Measurements from ENCODE around the gene ZNF444. TPM values are rescaled to one million over a fixed set of nuclear protein-coding genes. Genes with fewer than 3 reads are reported as not detected.

ZNF444 gene
- total and polyA plus RNA-seq, 9 of the 15 experiments (the other 6 are each of a cell fraction or from before 2014, with no cell fraction given), result 0.39 to 40.0 (median 6.9) TPM

DNA sequence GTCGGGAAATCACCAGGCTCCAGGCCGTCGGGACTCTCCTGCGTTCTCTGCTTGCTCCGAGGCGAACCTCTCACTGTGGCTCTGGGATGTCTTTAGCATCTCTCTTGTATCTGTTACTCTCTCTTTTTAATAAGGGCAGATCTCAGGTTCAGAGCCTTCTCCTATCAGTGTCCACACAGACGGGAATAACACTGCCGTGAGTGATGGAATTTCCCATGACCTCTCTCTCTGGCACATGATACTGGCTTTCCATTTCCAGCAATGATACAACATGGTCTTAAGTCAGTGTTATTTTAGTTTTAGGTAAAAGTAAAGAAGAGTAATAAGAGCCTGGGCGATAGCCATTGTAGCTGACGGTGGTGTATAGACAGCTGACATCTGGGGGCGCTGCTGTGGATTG is 9.3 kb downstream of the ZNF444 start:
- Histone ChIP-seq H3K9me3 (replicated peaks; ENCODE audit: control insufficient read depth, insufficient read depth, low read depth, low read length) (no peaks in the 10 kb centered on the region), H3K4me3 (no peak overlapping the region), H3K27me3 (ENCODE audit: control insufficient read depth in 2 of 2, insufficient read depth in 2 of 2, low read length in 2 of 2) (no peaks in the 10 kb centered on the region), H3K9ac (ENCODE audit: insufficient read depth in 1 of 2, low read depth in 2 of 2, low read length in 2 of 2) (no peak overlapping the region), H4K20me1 (replicated peaks; ENCODE audit: control insufficient read depth, insufficient read depth, low read length) (no peaks in the 10 kb centered on the region; the same call in 1 of the 2 replicates), H3K79me2 (ENCODE audit: control insufficient read depth, insufficient read depth, low read length) (peaks cover 5% of the 10 kb centered on the region), H3K27ac (ENCODE audit: extremely low read depth, low read depth, low read length) (no peak overlapping the region), H3K4me2 (ENCODE audit: insufficient read depth, low read length) (no peak overlapping the region), H3K36me3 (ENCODE audit: control insufficient read depth, insufficient read depth, low read length) (peaks cover 33% of the 10 kb centered on the region; the same call in 2 of the 3 replicates), H3K4me1 (replicated peaks in 1 of 2; ENCODE audit: control insufficient read depth in 2 of 2, insufficient read depth in 2 of 2, low read length in 2 of 2) (peaks cover 0 to 3% of the 10 kb centered on the region in 2 experiments; a peak in 1 of 5 replicates), H2AFZ (ENCODE audit: low read depth, low read length) (no peak overlapping the region), H3K9me1 (ENCODE audit: control insufficient read depth, insufficient read depth, low read length) (no peaks in the 10 kb centered on the region)
- ATAC-seq, result no peak
- in situ Hi-C loops (cut with MboI), result no loop called here
- no TSS peak for BruUV-seq (replicated peaks)
- 96% methylated on average over 11 of the region's 11 CpGs for WGBS (ENCODE audit: insufficient coverage, low coverage, missing lambda C conversion rate)
- no peak for DNase-seq (ENCODE audit: extremely low read depth in 1 of 4, low spot score in 3 of 4)
- ChIA-PET CTCF (ENCODE audit: low intra/inter-chr PET ratio) (no interaction called here), POLR2A (no interaction called here)
- no peak for TF ChIP-seq SREBF2 (CRISPR knock-in tag; IDR thresholded peaks at IDR 0.05)
- intact Hi-C loops (cut with micrococcal nuclease), result no loop called here
- no peak for FAIRE-seq

DNA sequence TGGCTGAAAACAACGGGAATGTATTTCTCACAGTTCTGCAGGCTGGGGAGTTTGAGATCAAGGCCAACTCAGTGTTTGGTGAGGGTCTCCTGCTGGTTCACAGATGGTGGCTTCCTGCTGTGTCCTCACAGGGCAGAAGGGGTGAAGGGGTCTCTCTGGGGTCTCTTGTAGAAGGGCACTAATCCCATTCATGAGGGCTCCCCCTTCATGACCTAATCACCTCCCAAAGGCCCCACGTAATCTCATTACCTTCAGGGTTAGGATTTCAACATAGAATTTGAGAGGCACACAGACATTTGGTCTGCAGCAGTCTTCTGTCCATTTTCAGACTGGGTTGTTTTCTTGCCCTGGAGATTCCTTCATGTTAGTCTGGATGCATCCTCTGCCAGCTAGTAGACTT is 11.6 kb downstream of the ZNF444 start:
- no peak overlapping the region for H3K27ac ChIP-seq (ENCODE audit: extremely low read depth, low read depth, low read length)
- intact Hi-C loops (cut with micrococcal nuclease), result loop anchor here (1.0 kb wide), 1 partner anchor 97 kb away; no protein-coding TSS in a partner anchor
- peaks cover 5% of the 10 kb centered on the region; the same call in 2 of the 3 replicates for H3K79me2 ChIP-seq (ENCODE audit: control insufficient read depth, insufficient read depth, low read length)
- no peaks in the 10 kb centered on the region for H3K9me3 ChIP-seq (replicated peaks; ENCODE audit: control insufficient read depth, insufficient read depth, low read depth, low read length)
- H3K4me2 ChIP-seq (ENCODE audit: insufficient read depth, low read length), result no peak overlapping the region
- no peaks in the 10 kb centered on the region; the same call in 1 of the 2 replicates for H4K20me1 ChIP-seq (replicated peaks; ENCODE audit: control insufficient read depth, insufficient read depth, low read length)
- no peak for FAIRE-seq
- CTCF ChIA-PET (ENCODE audit: low intra/inter-chr PET ratio), result no interaction called here
- BruUV-seq (replicated peaks), result no TSS peak
- H3K27me3 ChIP-seq (ENCODE audit: control insufficient read depth in 2 of 2, insufficient read depth in 2 of 2, low read length in 2 of 2), result no peaks in the 10 kb centered on the region
- in situ Hi-C loops (cut with MboI), result no loop called here
- no peak overlapping the region for H2AFZ ChIP-seq (ENCODE audit: low read depth, low read length)
- H3K36me3 ChIP-seq (ENCODE audit: control insufficient read depth, insufficient read depth, low read length), result peaks cover 35% of the 10 kb centered on the region; the same call in 2 of the 3 replicates
- WGBS (ENCODE audit: insufficient coverage, low coverage, missing lambda C conversion rate), result 74% methylated on average over 2 of the region's 2 CpGs
- no peaks in the 10 kb centered on the region for H3K9me1 ChIP-seq (ENCODE audit: control insufficient read depth, insufficient read depth, low read length)
- no peak for ATAC-seq
- no peak overlapping the region for H3K4me3 ChIP-seq
- peaks cover 0 to 4% of the 10 kb centered on the region in 2 experiments; a peak in 1 of 5 replicates for H3K4me1 ChIP-seq (replicated peaks in 1 of 2; ENCODE audit: control insufficient read depth in 2 of 2, insufficient read depth in 2 of 2, low read length in 2 of 2)
- POLR2A ChIA-PET, result interaction anchor here (0.6 kb wide), 1 partner anchor 666 kb away, joined by 3 read pairs; no protein-coding TSS in a partner anchor
- DNase-seq (ENCODE audit: extremely low read depth in 1 of 4, low spot score in 3 of 4), result no peak
- no peak overlapping the region for H3K9ac ChIP-seq (ENCODE audit: insufficient read depth in 1 of 2, low read depth in 2 of 2, low read length in 2 of 2)
- TF ChIP-seq MYC (IDR thresholded peaks at IDR 0.05; ENCODE audit: low read depth, low read length) (no peak), MYC (CRISPR knock-in tag; IDR thresholded peaks at IDR 0.05; ENCODE audit: borderline replicate concordance, low read depth) (no peak), ZNF589 (CRISPR knock-in tag; IDR thresholded peaks at IDR 0.05; ENCODE audit: low read depth) (no peak), MYBL2 (IDR thresholded peaks at IDR 0.05; ENCODE audit: low read depth) (no peak), MYBL2 (CRISPR knock-in tag; IDR thresholded peaks at IDR 0.05; ENCODE audit: borderline replicate concordance) (no peak), EHMT2 (IDR thresholded peaks at IDR 0.05) (no peak), POLR2B (IDR thresholded peaks at IDR 0.05; ENCODE audit: low read depth, partially characterized antibody) (no peak), ZNF224 (CRISPR knock-in tag; IDR thresholded peaks at IDR 0.05) (no peak), ZNF785 (CRISPR knock-in tag; IDR thresholded peaks at IDR 0.05) (no peak), HNRNPH1 (optimal IDR thresholded peaks at IDR 0.05; ENCODE audit: low read depth, low read length) (no peak), RNF2 (IDR thresholded peaks at IDR 0.05) (no peak), MAFF (IDR thresholded peaks at IDR 0.05; ENCODE audit: low read length) (no peak), ZNF707 (CRISPR knock-in tag; conservative IDR thresholded peaks at IDR 0.05) (no peak), ZNF431 (CRISPR knock-in tag; IDR thresholded peaks at IDR 0.05) (no peak), MTA3 (IDR thresholded peaks at IDR 0.05; ENCODE audit: borderline replicate concordance) (no peak), HMG20A (CRISPR knock-in tag; conservative IDR thresholded peaks at IDR 0.05) (no peak), RB1 (IDR thresholded peaks at IDR 0.05; ENCODE audit: low read depth) (no peak), MEIS2 (IDR thresholded peaks at IDR 0.05; ENCODE audit: partially characterized antibody) (no peak), SIN3B (IDR thresholded peaks at IDR 0.05; ENCODE audit: low read depth) (no peak), BMI1 (IDR thresholded peaks at IDR 0.05; ENCODE audit: low read length) (no peak)
